RWPE2 (cell line): ENCODE data around the gene ACOT2.
"Not testable (repeated sequence)": the region's sequence is repeated elsewhere in the genome, so short reads cannot be mapped to it uniquely, and the experiment has no call there.

Experiments
- ATAC-seq: fragments of 200-7000 bp; cut with Tn5 transposase; 3 replicates; pipeline ENCODE4 v1.9.1; 2021; ENCODE audit warnings: low read depth
- DNase-seq: peaks from one replicate; pipeline ENCODE4 v3.0.0-alpha.2; 2020; ENCODE audit warnings: low spot score
- H3K27ac ChIP-seq: fragments of 450-650 bp; 2 replicates; pipeline ENCODE4 v1.5.1; 2017; ENCODE audit warnings: mild to moderate bottlenecking; ENCODE audit not compliant: poor library complexity, severe bottlenecking
- H3K27me3 ChIP-seq: fragments of 250-450 bp; sonication (Bioruptor Pico); 2 replicates; pipeline ENCODE4 v1.5.1; 2021; ENCODE audit warnings: mild to moderate bottlenecking, moderate library complexity; ENCODE audit not compliant: insufficient read depth, poor library complexity, severe bottlenecking
- H3K36me3 ChIP-seq: fragments of 250-450 bp; sonication (Bioruptor Pico); 2 replicates; pipeline ENCODE4 v1.5.1; 2020; ENCODE audit warnings: low read depth, mild to moderate bottlenecking, moderate library complexity
- H3K4me1 ChIP-seq: fragments of 250-450 bp; sonication (Bioruptor Pico); 2 replicates; pipeline ENCODE4 v1.5.1; 2021; ENCODE audit warnings: mild to moderate bottlenecking, moderate library complexity; ENCODE audit not compliant: insufficient read depth, poor library complexity, severe bottlenecking
- H3K4me3 ChIP-seq: fragments of 250-450 bp; sonication (Bioruptor Pico); 2 replicates; pipeline ENCODE4 v1.5.1; 2021; ENCODE audit warnings: mild to moderate bottlenecking, moderate library complexity; ENCODE audit not compliant: severe bottlenecking
- H3K9me3 ChIP-seq: fragments of 250-450 bp; sonication (Bioruptor Pico); 2 replicates; pipeline ENCODE4 v1.5.1; 2021; ENCODE audit warnings: mild to moderate bottlenecking, moderate library complexity; ENCODE audit not compliant: severe bottlenecking
- TF ChIP-seq, protein P1 (sequence below): fragments of 450-650 bp; IDR thresholded peaks from one replicate; pipeline ENCODE4 v1.5.1; 2017; ENCODE audit warnings: mild to moderate bottlenecking, moderate library complexity; ENCODE audit not compliant: poor library complexity, severe bottlenecking

ACOT2 gene

DNA sequence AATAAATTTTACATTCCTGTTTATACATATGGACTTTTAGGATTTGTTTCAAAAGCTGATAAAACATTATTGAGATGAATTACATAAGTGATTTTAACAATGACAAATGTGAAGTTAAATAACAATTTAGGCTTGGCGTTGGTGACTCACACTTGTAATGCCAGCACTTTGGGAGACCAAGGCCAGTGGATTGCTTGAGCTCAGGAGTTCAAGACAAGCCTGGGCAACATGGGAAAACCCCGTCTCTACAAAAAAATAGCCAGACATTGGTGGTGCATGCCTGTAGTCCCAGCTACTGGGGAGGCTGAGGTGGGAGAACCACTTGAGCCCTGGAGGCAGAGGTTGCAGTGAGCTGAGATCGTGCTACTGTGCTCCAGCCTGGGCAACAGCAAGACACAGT is 7.4 kb downstream of the ACOT2 start:
- Histone ChIP-seq H3K36me3 (no peaks in the 10 kb centered on the region), H3K27me3 (no peaks in the 10 kb centered on the region), H3K27ac (no peak overlapping the region), H3K4me1 (peaks cover 5% of the 10 kb centered on the region), H3K9me3 (no peaks in the 10 kb centered on the region), H3K4me3 (no peak overlapping the region)
- ATAC-seq (peak; percentile 37; the same call in 1 of the 3 replicates), DNase-seq (no peak)
- TF ChIP-seq, protein P1, sequence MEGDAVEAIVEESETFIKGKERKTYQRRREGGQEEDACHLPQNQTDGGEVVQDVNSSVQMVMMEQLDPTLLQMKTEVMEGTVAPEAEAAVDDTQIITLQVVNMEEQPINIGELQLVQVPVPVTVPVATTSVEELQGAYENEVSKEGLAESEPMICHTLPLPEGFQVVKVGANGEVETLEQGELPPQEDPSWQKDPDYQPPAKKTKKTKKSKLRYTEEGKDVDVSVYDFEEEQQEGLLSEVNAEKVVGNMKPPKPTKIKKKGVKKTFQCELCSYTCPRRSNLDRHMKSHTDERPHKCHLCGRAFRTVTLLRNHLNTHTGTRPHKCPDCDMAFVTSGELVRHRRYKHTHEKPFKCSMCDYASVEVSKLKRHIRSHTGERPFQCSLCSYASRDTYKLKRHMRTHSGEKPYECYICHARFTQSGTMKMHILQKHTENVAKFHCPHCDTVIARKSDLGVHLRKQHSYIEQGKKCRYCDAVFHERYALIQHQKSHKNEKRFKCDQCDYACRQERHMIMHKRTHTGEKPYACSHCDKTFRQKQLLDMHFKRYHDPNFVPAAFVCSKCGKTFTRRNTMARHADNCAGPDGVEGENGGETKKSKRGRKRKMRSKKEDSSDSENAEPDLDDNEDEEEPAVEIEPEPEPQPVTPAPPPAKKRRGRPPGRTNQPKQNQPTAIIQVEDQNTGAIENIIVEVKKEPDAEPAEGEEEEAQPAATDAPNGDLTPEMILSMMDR, result no peak

DNA sequence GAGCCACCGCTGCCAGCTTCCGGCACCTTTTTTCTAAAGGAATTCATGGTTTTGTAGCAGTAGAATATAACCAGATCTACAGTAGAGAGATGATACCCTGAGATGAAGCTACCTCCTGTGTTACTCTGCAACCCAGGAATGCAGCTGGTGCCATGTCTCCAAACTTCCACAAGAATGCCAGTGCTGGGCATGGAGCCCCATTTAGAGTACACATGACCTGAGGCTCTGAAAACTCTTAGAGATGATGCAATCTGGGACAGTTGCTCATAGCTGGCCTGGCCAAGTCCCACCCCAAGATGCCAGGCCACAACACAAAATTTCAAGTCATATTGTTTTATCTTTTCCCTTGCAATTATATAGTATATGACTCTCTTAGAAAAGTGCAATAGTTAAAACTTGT is 8.2 kb downstream of the ACOT2 start:
- not testable (repeated sequence) for H3K36me3 ChIP-seq, DNase-seq, H3K9me3 ChIP-seq, H3K4me3 ChIP-seq, H3K4me1 ChIP-seq, H3K27me3 ChIP-seq, H3K27ac ChIP-seq
- ATAC-seq, result peak; percentile 83

DNA sequence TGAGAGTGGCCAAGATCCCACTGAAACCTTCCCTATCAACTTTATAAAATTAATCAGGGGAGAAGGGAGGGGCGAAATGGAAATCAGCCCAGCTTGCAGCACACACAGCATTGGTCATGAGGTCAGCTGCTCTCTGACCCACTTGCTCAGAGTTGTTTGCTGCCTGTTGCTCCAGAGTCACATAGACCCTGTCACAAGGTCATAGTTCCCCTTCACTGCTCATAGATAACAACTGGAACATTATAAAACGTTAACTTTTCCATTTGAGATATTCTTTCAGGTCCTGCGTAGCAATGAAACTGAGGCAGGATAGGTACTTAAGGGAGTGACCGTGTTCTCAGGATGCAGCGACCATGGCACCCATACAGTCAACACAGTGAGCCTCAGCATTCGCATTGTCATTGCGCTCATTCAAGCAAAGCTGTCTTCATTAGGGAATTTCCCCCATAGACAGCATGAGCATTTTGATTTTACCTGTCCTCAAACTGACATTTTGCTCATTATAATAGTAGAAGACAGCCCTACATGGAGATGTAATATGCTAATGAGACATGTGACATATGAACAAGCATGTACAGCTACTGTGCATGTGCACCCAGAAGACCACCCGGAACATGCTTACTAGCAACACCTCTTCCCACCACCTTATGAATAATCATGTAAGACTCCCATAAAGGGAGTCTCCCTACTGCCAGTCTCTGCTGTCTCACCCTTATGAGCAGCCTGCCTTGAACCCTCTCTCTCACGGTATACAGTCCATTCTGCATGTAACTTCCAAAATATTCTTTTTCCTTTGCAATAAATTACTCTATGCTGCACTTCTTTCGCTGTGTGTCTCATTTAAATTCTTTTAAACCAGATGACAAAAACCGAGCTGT is 13.3 kb downstream of the ACOT2 start:
- H3K27me3 ChIP-seq, H3K4me3 ChIP-seq, H3K4me1 ChIP-seq, ATAC-seq, H3K9me3 ChIP-seq, DNase-seq, H3K27ac ChIP-seq, H3K36me3 ChIP-seq: not testable (repeated sequence)

DNA sequence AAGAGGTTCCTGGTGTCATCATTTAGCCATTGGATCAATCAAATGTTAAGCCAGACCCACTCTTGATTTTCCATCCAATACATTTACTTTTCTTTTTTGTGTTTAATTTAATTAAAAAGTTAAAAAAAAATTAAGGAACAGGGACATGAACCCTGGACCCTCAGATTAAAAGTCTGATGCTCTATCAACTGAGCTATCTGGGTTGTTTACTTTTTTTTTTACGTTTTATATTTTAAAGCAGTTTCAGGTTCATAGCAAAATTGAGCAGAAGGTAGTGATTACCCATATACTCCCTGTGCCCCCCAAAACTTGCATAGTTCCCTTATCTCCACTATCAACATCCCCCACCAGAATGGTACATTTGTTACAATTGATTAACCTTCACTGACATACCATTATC is 19.7 kb downstream of the ACOT2 start:
- Histone ChIP-seq H3K4me1 (no peaks in the 10 kb centered on the region), H3K4me3 (no peak overlapping the region), H3K27ac (no peak overlapping the region), H3K9me3 (no peaks in the 10 kb centered on the region), H3K27me3 (no peaks in the 10 kb centered on the region), H3K36me3 (no peaks in the 10 kb centered on the region)
- no peak for ATAC-seq
- no peak for DNase-seq
- TF ChIP-seq, protein P1, result no peak

DNA sequence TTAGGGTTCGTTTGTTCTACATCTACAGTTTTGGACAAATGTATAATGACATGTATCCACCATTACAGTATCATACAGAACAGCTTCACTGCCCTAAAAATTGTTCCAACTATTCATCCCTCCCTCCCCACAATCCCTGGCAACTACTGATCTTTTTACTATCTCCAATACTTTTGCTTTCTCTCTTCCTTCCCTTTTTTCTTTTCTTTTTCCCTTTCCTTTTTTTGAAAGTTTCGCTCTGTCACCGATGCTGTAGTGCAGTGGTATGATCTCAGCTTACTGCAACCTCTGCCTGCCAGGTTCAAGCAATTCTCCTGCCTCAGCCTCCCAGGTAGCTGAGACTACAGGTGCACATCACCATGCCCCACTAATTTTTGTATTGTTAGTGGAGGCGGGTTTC is 20.1 kb downstream of the ACOT2 start:
- TF ChIP-seq, protein P1, result no peak
- ATAC-seq (no peak), DNase-seq (no peak)
- no peak overlapping the region for H3K27ac ChIP-seq
- H3K36me3 ChIP-seq, result no peaks in the 10 kb centered on the region
- H3K4me1 ChIP-seq, result no peaks in the 10 kb centered on the region
- no peaks in the 10 kb centered on the region for H3K27me3 ChIP-seq
- no peak overlapping the region for H3K4me3 ChIP-seq
- no peaks in the 10 kb centered on the region for H3K9me3 ChIP-seq

DNA sequence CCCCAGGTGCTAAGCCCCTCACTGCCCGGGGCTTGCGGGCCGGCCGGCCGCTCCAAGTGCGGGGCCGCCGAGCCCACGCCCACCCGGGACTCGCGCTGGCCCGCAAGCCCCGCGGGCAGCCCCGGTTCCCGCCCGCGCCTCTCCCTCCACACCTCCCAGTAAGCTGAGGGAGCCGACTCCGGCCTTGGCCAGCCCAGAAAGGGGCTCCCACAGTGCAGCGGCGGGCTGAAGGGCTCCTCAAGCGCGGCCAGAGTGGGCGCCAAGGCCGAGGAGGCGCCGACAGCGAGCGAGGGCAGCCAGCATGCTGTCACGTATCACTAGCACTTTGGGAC is 21.6 kb downstream of the ACOT2 start:
- not testable (repeated sequence) for H3K36me3 ChIP-seq, H3K4me3 ChIP-seq, H3K4me1 ChIP-seq, H3K27me3 ChIP-seq, ATAC-seq, H3K27ac ChIP-seq, DNase-seq, H3K9me3 ChIP-seq
